Measurements from ENCODE around the gene PNP. TPM values are rescaled to one million over a fixed set of nuclear protein-coding genes. Genes with fewer than 3 reads are reported as not detected.
"Not testable (repeated sequence)": the region's sequence is repeated elsewhere in the genome, so short reads cannot be mapped to it uniquely, and the experiment has no call there.

The PNP gene
- total RNA-seq, 2 experiments from 2014 or later = 227 to 230 TPM

- DNase-seq = no peak
- H3K4me1 Mint-ChIP-seq = peaks cover 20% of the 10 kb centered on the region
- peak overlapping the region; percentile 54 for H3K4me3 Mint-ChIP-seq
- no peaks in the 10 kb centered on the region for H3K27me3 Mint-ChIP-seq
- no peaks in the 10 kb centered on the region for H3K9me3 Mint-ChIP-seq
- peak overlapping the region; percentile 82 for H3K27ac Mint-ChIP-seq
- H3K36me3 Mint-ChIP-seq = peaks cover 7% of the 10 kb centered on the region
Measured at GRCh38 chr14:20440465-20440864, 28.7 kb upstream of the PNP start.

GRCh38 chr14:20440882-20441281 lies 28.3 kb upstream of the PNP start:
- Mint-ChIP-seq H3K27me3 (no peaks in the 10 kb centered on the region), H3K4me3 (peak overlapping the region; percentile 54), H3K27ac (peak overlapping the region; percentile 82), H3K9me3 (no peaks in the 10 kb centered on the region), H3K36me3 (peaks cover 7% of the 10 kb centered on the region), H3K4me1 (peaks cover 20% of the 10 kb centered on the region)
- DNase-seq = peak; percentile 30

- H3K9me3 Mint-ChIP-seq = no peaks in the 10 kb centered on the region
- DNase-seq = no peak
- peaks cover 7% of the 10 kb centered on the region for H3K36me3 Mint-ChIP-seq
- peak overlapping the region; percentile 82 for H3K27ac Mint-ChIP-seq
- no peak overlapping the region for H3K4me3 Mint-ChIP-seq
- H3K4me1 Mint-ChIP-seq = peaks cover 20% of the 10 kb centered on the region
- no peaks in the 10 kb centered on the region for H3K27me3 Mint-ChIP-seq
Measured at GRCh38 chr14:20441461-20441860, 27.7 kb upstream of the PNP start.

DNA sequence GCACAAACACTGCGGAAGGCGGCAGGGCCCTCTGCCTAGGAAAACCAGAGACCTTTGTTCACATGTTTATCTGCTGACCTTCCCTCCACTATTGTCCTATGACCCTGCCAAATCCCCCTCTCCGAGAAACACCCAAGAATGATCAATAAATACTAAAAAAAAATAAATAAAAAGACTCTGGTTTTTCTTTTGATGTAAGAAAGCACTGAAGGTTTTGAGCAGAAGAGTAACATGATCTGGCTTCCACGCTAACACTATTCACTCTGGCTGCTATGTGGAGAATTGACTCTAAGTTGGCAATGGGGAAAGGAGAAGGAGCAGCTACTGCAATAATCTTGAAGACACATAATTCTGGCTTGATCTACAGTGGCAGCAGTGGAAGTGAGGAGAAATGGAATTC lies 25.6 kb upstream of the PNP start:
- Mint-ChIP-seq H3K4me1 (peaks cover 20% of the 10 kb centered on the region), H3K36me3 (peaks cover 18% of the 10 kb centered on the region)
- not testable (repeated sequence) for H3K27me3 Mint-ChIP-seq, H3K27ac Mint-ChIP-seq, H3K9me3 Mint-ChIP-seq, DNase-seq, H3K4me3 Mint-ChIP-seq

- Mint-ChIP-seq H3K4me3 (no peak overlapping the region), H3K4me1 (peaks cover 6% of the 10 kb centered on the region), H3K27ac (peak overlapping the region; percentile 63), H3K36me3 (peaks cover 31% of the 10 kb centered on the region), H3K27me3 (no peaks in the 10 kb centered on the region), H3K9me3 (no peaks in the 10 kb centered on the region)
- DNase-seq = no peak
Measured at GRCh38 chr14:20446889-20447288, 22.3 kb upstream of the PNP start.

- H3K4me1 Mint-ChIP-seq = peaks cover 12% of the 10 kb centered on the region
- peaks cover 24% of the 10 kb centered on the region for H3K36me3 Mint-ChIP-seq
- H3K9me3 Mint-ChIP-seq, H3K27me3 Mint-ChIP-seq, DNase-seq: not testable (repeated sequence)
- H3K27ac Mint-ChIP-seq = peak overlapping the region; percentile 40
- peak overlapping the region; percentile 38 for H3K4me3 Mint-ChIP-seq
Measured at GRCh38 chr14:20452831-20453230, 16.4 kb upstream of the PNP start.

- H3K4me1 Mint-ChIP-seq = peaks cover 20% of the 10 kb centered on the region
- H3K4me3 Mint-ChIP-seq = peak within 1 kb of the TSS; percentile 63
- peaks cover 15% of the 10 kb centered on the region for H3K36me3 Mint-ChIP-seq
- DNase-seq = peak; percentile 96
- no peaks in the 10 kb centered on the region for H3K27me3 Mint-ChIP-seq
- H3K27ac Mint-ChIP-seq = no peak within 1 kb of the TSS
- H3K9me3 Mint-ChIP-seq = no peaks in the 10 kb centered on the region
Measured at GRCh38 chr14:20454516-20455354, 14.5 kb upstream of the PNP start, which contains the start of the genes APEX1 and OSGEP. APEX1 (plus strand) TSS chr14:20455226; CDS start chr14:20455646, 420 bp downstream. OSGEP (minus strand) TSS chr14:20454812; CDS start chr14:20454683, 129 bp downstream.

DNA sequence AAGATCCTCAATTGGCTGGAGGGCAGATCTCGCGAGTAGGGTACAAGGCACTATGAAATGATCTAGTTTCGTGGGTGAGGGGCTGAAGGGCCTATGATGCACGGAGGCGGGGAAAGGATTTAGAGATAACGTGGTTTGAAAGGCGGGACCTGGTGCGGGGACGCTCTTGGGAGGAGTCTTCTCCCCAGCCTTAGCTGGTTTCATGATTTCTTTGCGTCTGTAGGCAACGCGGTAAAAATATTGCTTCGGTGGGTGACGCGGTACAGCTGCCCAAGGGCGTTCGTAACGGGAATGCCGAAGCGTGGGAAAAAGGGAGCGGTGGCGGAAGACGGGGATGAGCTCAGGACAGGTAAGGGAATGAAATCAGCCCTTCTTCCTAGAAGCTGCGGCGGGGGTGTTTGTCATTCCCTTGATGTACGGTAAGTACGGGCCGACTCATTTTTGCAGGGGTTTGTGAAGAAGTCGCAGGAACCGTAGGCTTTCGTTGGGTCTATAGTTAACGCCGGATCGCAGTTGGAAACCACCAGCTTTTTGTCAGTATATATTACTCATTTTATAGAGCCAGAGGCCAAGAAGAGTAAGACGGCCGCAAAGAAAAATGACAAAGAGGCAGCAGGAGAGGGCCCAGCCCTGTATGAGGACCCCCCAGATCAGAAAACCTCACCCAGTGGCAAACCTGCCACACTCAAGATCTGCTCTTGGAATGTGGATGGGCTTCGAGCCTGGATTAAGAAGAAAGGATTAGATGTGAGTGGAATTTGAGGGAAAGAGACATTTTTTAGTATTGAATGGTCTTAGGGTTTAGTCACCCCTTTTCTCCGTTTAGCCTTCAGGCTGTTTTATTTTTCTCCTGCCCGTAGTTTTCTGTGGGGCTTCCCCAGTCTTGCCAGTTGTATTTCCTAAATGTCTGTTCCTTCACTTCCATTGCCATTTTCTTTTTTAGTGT lies 13.6 kb upstream of the PNP start:
- Mint-ChIP-seq H3K36me3 (peaks cover 17% of the 10 kb centered on the region), H3K9me3 (no peaks in the 10 kb centered on the region), H3K27ac (no peak overlapping the region), H3K4me1 (peaks cover 28% of the 10 kb centered on the region), H3K27me3 (no peaks in the 10 kb centered on the region), H3K4me3 (no peak overlapping the region)
- no peak for DNase-seq

DNA sequence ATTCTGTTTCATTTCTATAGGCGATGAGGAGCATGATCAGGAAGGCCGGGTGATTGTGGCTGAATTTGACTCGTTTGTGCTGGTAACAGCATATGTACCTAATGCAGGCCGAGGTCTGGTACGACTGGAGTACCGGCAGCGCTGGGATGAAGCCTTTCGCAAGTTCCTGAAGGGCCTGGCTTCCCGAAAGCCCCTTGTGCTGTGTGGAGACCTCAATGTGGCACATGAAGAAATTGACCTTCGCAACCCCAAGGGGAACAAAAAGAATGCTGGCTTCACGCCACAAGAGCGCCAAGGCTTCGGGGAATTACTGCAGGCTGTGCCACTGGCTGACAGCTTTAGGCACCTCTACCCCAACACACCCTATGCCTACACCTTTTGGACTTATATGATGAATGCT lies 12.2 kb upstream of the PNP start:
- no peak overlapping the region for H3K4me3 Mint-ChIP-seq
- peaks cover 14% of the 10 kb centered on the region for H3K36me3 Mint-ChIP-seq
- peaks cover 5% of the 10 kb centered on the region for H3K27me3 Mint-ChIP-seq
- DNase-seq = no peak
- no peaks in the 10 kb centered on the region for H3K9me3 Mint-ChIP-seq
- peaks cover 29% of the 10 kb centered on the region for H3K4me1 Mint-ChIP-seq
- H3K27ac Mint-ChIP-seq = no peak overlapping the region

- Mint-ChIP-seq H3K4me1 (peaks cover 25% of the 10 kb centered on the region), H3K9me3 (no peaks in the 10 kb centered on the region), H3K4me3 (no peak overlapping the region), H3K27ac (peak overlapping the region; percentile 11), H3K36me3 (peaks cover 9% of the 10 kb centered on the region), H3K27me3 (peaks cover 5% of the 10 kb centered on the region)
- no peak for DNase-seq
Measured at GRCh38 chr14:20458031-20458789, 11.0 kb upstream of the PNP start.

DNA sequence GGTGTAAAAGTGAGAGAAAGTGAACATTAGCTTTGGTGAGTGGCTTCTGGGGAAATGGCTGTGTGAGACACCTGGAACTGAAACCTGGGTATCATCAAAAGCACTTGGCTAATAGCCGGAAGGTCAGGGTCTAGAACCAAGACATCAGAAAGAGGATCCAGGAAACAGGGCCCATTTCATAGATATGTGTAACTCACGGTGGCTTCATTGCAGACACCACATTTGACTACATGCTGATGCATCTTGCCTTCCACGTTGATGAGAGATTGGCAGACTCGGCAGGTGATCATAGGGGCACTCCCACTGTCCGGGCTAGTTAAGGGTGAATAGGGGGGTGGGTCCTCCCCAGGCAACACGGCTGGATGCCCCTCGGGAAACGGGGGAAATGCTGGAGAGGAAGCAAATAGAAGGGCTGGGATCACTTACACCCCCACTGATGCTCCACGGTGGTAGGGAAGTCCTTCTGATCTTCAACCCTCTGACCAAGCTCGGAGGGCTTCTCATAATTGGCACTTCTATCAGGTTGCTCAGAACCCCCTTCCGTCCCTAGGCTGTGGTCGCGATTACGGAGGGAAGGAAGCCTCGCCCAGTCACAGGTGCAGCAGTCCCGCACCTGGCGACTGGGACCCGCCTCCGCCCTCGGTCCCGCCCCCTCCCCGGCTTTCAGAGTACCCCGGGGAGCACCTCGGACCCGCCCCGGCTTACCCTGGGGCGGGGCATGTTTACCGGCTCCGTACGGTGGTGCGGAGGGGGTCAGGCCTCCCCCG lies 8.6 kb upstream of the PNP start:
- Mint-ChIP-seq H3K4me3 (peak overlapping the region; percentile 92), H3K9me3 (no peaks in the 10 kb centered on the region), H3K27me3 (peaks cover 5% of the 10 kb centered on the region), H3K27ac (peak overlapping the region; percentile 92), H3K4me1 (peaks cover 25% of the 10 kb centered on the region), H3K36me3 (peaks cover 9% of the 10 kb centered on the region)
- DNase-seq = peak; percentile 50

- DNase-seq = peak; percentile 97
- Mint-ChIP-seq H3K4me1 (peaks cover 25% of the 10 kb centered on the region), H3K36me3 (peaks cover 9% of the 10 kb centered on the region), H3K9me3 (no peaks in the 10 kb centered on the region), H3K27ac (peak within 1 kb of the TSS; percentile 92), H3K4me3 (peak within 1 kb of the TSS; percentile 92), H3K27me3 (peaks cover 5% of the 10 kb centered on the region)
Measured at GRCh38 chr14:20461225-20462141, 7.7 kb upstream of the PNP start, which contains the start of gene PIP4P1. PIP4P1 (minus strand) TSS chr14:20461434; CDS start chr14:20461325, 109 bp downstream.

- Mint-ChIP-seq H3K27ac (peak overlapping the region; percentile 97), H3K4me3 (peak overlapping the region; percentile 99), H3K36me3 (peaks cover 35% of the 10 kb centered on the region), H3K27me3 (peaks cover 3% of the 10 kb centered on the region), H3K9me3 (no peaks in the 10 kb centered on the region), H3K4me1 (peaks cover 31% of the 10 kb centered on the region)
- DNase-seq = no peak
Measured at GRCh38 chr14:20468764-20469241, 403 bp upstream of the PNP start.
